ENCODE data around the gene LEKR1.
"Not testable (repeated sequence)": the region's sequence is repeated elsewhere in the genome, so short reads cannot be mapped to it uniquely, and the experiment has no call there.

Gene LEKR1

DNA sequence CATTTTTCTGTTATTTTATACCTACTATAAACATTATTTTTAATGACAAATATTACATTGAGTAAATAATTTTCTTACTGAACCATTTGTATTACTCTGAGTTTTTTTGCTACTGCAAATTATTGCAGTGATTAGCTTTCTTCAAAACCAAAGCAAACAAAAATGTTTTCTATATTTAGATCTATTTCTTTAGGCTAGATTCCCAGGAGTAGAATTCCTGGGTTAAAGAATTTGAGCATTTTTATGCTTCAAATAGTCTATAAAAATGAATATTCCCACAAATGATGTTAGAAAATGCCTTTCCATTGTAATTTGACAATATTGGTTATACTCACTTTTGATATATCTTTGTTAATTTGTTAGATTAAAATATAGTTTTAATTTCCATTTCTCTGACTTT, 76.8 kb downstream of the LEKR1 start:
- no peak for DNase-seq (ENCODE audit: low read depth in 2 of 2)

DNA sequence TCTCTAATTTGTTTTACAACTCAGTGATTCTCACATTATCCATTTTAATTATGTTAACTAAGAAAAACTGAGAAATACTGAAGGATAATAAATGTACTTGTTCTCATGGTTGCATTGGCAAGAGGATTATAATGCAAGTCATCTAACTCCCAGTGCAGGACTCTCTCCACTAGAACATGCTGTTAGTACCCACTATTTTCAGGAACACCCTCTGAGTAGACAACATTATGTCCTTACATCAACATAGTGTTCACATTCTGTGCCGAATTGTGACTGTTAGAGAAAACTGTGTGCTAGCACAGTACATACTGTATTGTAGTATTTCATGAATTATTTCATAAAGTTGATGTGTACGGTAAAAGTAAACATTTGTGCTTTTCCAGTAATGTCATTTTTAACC, 80.1 kb downstream of the LEKR1 start:
- no peak for DNase-seq (ENCODE audit: low read depth in 2 of 2)

DNA sequence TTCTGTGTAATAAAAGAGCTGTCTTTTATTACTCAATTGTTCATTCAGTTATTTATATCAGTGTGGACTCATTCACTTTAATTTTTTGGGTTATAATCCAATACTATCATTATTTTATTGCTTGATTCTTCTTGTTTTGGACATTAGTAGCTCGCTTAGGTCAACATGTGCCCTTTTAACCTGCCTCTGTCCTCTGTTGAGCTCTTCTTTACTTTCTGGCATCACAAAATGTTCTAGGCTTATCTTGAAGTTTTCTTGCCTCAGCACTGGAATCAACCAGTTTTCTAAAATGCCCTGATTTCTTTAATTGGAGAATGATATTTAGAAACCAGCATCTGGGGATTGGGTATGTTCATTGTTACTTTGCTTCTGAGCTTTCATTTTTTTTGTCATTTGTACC, 82.2 kb downstream of the LEKR1 start:
- no peak for DNase-seq (ENCODE audit: low read depth in 2 of 2)

DNA sequence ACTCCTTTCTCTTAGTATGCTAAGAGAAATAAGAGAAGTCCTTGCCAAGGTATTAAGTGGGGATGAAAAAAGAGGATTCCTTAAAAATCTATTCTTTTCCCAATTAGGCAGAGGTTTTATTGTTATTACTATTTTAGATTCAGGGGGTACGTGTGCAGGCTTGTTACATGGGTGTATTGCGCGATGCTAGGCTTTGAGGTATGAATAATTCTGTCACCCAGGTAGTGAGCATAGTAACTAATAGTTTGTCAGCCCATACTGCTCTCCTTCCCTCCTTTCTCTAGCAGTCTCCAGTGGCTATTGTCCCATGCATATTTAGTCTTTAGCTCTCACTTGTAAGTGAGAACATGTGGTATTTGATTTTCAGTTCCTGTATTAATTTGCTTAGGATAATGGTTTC, 83.9 kb downstream of the LEKR1 start:
- no peak for DNase-seq (ENCODE audit: low read depth in 2 of 2)

DNA sequence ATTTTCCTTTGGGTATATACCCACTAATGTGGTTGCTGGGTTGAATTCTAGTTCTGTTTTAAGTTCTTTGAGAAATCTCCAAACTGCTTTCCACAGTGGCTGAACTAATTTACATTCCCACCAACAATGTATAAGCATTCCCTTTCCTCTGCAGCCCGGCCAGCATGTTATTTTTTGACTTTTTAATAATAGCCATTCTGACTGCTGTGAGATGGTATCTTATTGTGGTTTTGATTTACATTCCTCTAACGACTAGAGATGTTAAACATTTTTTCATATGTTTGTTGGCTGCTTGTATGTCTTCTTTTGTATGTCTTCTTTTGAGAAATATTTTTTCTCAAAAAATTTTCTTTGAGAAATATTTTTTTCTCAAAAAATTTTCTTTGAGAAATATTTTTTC, 84.7 kb downstream of the LEKR1 start:
- DNase-seq (ENCODE audit: low read depth in 2 of 2): not testable (repeated sequence)

DNA sequence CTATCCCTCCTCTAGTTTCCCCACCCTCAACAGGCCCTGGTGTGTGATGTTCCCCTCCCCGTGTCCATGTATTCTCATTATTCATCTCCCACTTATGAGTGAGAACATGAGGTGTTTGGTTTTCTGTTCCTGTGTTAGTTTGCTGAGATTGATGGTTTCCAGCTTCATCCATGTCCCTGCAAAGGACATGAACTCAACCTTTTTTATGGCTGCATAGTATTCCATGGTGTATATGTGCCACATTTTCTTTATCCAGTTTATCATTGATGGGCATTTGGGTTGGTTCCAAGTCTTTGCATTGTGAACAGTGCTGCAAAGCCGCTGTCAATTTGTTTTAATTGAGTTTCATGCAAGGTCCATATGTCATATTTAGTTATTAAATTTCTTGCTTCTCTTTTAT, 88.1 kb downstream of the LEKR1 start:
- DNase-seq (ENCODE audit: low read depth in 2 of 2): not testable (repeated sequence)

DNA sequence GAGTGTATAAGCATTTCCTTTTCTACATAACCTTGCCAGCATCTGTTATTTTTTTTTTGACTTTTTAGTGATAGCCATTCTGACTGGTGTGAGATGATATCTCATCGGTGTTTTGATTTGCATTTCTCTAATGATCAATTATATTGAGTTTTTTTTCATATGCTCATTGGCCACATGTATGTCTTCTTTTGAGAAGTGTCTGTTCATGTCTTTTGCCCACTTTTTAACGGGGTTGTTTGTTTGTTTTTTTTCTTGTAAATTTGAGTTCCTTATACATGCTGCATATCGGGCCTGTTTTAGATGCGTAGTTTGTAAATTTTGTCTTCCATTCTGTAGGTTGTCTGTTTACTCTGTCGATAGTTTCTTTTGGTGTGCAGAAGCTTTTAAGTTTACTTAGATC, 89.2 kb downstream of the LEKR1 start:
- no peak for DNase-seq (ENCODE audit: low read depth in 2 of 2)

DNA sequence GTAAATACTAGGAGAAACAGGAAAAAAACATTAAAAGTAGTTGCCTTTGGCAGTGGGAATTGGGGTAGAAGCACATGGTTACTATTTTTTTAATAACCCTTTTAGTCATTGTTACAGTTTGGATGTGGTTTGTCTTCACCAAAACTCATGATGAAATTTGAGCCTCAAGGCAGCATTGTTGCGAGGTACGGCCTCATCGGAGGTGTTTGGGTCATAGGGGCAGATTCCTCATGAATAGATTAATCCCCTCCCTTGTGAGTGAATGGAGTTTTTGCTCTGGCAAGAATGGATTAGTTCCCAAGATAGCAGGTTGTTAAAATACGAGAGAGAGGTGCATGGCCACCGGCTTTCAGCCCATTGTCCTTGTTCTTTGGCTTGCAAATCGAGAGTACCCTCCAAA, 92.6 kb downstream of the LEKR1 start:
- DNase-seq (ENCODE audit: low read depth in 2 of 2): no peak

DNA sequence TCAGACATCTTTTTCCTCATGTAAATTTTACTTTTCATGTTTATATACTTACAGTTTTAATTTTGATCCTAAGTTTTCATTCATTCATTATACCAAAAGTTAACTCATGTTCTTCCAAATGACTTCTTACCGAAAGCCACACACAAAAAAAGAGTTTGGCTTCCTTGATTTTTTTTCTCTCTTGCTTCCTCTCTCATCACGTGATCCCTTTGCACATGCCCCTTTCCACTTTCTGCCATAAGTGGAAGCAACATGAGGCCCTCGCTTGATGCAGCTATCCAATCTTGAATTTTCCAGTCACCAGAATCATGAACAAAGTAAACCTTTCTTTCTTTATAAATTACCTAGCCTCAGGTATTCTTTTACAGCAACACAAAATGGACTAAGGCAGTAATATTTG, 93.7 kb downstream of the LEKR1 start:
- DNase-seq (ENCODE audit: low read depth in 2 of 2): no peak

DNA sequence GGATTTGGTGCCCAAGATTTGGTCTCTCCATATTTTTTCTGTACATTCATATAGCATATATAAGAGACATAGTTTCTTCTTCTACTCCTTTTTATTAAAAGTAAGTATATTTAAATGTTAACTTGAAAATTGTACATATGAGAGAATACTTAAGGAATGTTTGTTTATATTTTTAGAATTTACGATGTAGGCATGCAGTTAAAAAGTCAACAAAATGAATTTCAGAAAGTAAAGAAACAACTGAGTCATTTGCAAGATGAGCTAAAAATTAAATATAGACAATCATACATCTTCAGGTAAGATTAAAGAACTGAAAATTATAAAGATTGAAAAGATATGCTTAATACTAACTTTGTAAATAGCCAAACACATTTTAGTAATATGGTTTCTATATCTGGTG, 94.2 kb downstream of the LEKR1 start:
- no peak for DNase-seq (ENCODE audit: low read depth in 2 of 2)

DNA sequence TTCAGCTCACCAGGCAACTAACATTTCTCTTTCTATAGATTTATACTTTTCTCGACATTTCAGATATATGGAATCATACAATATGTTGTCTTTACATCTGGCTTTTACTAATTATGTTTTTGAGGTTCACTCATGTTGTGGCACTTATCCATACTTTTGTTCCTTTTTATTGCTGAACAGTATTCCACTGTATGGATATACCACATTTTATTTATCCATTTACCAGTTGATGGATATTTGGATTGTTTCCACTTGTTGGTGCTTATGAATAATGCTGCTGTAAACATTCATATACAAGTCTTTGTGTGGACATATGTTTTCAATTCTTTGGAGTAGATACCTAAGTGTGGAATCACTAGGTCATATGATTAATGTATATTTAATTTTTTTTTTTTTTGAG, 97.2 kb downstream of the LEKR1 start:
- DNase-seq (ENCODE audit: low read depth in 2 of 2): no peak

DNA sequence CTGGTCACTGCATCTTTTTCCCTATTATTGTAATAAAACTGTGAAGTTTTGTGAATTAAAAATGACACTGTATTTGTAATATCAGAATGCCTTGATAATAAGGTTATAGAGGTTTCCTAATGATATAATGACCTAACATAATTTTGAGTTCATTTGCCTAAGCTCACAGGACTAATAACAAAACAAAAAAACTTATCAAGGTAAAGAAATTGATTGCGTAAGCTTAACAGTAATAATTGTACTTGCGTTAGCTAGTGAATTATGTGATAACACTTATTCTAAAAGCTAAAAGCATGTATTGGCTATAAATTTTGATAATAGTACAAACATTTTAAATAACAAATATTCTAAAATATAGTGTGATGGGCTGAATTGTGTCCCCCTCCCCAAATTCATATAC, 112.6 kb downstream of the LEKR1 start:
- DNase-seq (ENCODE audit: low read depth in 2 of 2): no peak

DNA sequence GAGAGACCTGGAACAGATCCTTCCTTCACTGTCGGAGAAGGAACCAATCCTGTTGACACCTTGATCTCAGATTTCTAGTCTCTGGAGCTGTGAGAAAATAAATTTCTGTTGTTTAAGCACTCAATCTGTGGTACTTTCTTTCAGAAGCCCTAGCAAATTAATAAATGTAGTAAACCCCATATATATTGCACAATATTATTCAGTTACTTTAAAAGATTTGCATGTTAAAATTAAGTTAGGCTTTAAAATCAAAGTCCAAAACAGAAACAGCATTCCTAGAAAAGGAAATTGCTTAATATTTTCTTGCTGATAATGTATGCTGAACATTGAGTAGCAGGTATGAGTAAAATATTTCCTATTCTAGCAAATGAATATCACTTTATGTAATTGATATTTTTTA, 113.2 kb downstream of the LEKR1 start:
- no peak for DNase-seq (ENCODE audit: low read depth in 2 of 2)

DNA sequence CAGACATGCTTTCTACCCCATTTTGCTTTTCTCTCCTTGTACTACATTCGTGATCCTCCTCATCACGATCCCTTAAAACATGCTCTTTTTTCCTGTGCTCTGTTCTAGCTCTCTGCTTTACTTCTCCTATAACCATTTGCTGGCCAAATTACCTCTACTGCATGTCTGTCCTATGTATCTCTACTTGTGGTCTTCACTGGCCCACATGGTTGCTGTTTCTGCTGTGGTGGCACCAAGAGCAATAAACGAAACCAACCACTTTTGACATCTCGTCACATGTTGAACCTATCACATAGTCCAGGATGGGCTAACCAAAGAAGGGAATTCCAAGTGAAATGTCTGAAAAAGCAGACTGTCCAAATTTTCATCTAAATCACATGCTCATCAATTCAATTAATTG, 115.2 kb downstream of the LEKR1 start:
- DNase-seq (ENCODE audit: low read depth in 2 of 2): no peak

DNA sequence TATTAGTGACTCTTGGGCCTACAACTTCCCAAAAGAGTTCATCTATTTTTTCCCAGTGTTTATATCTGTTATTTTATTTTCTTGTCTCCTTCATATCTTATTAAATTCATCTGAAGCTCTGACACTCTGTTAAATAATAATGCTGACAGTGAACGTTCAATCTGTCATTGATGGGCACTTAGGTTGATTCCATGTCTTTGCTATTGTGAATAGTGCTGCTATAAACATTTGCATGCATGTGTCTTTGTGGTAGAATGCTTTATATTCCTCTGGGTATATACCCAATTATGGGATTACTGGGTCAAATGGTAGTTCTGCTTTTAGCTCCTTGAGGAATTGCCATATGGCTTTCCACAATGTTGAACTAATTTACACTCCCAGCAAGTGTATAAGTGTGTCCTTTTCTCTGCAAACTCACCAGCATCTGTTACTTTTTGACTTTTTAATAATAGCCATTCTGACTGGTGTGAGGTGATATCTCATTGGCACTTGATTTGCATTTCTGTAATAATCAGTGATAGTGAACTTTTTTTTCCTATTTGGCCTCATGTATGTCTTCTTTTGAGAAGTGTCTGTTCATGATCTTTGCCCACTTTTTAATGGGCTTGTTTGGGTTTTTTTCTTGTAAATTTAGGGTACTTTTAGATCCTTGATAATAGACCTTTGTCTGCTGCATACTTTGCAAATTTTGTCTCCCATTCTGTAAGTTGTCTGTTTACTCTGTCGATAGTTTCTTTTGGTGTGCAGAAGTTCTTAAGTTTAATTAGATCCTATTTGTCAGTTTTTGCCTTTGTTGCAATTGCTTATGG, 122.5 kb downstream of the LEKR1 start:
- no peak for DNase-seq (ENCODE audit: low read depth in 2 of 2)

DNA sequence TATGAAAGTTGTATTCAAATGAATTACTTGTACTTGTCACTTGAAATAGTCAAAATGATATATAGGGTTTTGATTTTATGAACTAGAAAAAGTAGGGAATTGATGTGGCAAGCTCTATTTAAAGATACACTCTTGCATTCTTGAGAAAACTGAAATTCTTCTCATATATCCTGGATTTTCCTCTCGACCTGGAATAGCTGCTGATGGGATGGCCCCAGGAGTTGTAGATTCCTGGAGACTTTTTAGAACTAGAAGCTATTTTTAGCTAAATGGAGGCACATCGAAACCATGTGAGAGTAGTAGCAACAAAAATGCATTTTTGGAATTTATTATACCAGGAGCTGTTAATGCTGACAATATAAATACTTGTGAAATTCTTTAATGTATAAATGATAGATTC, 125.9 kb downstream of the LEKR1 start:
- no peak for DNase-seq (ENCODE audit: low read depth in 2 of 2)

DNA sequence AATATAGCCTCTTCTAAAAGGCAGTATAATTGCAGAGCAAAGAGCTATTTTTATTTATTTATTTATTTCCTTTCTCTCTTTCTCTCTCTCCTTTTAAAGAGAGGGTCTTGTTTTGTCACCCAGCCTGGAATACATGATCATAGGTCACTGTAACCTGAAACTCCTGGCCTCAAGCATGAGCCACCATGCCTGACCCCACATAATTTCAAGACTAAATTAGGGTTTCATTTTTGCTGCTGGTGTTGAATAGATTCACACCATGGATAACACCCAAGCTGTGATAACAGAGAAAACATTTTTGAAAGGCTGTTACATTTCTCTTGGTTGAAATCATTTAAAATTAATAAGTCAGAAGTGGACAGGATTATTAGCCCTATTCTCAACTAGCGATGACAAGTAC, 131.6 kb downstream of the LEKR1 start:
- DNase-seq (ENCODE audit: low read depth in 2 of 2): no peak

DNA sequence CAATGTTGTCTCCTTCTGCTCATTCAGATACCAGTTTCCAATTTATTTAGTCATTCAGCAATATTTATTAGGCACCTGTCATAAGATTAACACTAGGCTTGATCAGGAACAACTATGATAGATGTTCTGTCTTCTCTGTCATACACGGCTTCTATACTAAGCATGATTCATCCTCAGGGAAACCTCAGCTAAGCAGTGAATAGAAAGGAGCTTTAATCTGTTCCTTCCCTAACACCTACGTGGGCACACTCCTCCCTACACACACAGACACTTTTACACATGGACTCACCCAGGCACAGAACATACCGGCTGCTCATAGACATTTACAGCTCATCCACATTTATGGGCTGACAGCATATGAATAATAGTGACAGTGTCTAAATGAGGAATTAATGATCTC, 136.9 kb downstream of the LEKR1 start:
- DNase-seq (ENCODE audit: low read depth in 2 of 2): no peak

DNA sequence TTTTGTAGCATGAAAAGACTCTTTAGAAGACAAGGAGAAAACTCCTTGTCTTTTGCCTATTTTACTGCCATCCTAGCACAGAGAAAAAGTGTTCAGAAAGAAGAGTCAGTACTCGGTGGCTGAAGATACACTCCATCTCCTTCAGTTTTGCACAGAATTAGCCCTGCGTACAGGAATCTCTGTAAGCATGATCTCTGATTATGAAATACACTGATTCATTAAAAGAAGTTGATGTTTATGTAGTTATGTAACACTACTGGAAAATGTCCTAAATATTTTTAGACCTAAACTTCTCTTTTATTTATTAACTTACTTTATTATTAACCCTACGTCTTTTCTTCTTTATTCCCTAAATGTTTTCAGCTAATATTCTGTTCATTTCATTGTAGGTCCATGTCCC, 138.4 kb downstream of the LEKR1 start:
- DNase-seq (ENCODE audit: low read depth in 2 of 2): no peak

DNA sequence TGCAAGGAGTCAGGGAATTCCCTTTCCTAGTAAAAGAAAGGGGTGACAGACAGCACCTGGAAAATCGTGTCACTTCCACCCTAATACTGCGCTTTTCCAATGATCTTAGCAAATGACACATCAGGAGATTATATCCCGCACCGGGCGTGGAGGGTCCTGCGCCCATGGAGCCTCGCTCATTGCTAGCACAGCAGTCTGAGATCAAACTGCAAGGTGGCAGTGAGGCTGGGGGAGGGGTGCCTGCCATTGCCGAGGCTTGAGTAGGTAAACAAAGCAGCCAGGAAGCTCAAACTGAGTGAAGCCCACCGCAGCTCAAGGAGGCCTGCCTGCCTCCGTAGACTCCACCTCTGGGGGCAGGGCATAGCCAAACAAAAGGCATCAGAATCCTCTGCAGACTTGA, 140.2 kb downstream of the LEKR1 start:
- not testable (repeated sequence) for DNase-seq (ENCODE audit: low read depth in 2 of 2)

DNA sequence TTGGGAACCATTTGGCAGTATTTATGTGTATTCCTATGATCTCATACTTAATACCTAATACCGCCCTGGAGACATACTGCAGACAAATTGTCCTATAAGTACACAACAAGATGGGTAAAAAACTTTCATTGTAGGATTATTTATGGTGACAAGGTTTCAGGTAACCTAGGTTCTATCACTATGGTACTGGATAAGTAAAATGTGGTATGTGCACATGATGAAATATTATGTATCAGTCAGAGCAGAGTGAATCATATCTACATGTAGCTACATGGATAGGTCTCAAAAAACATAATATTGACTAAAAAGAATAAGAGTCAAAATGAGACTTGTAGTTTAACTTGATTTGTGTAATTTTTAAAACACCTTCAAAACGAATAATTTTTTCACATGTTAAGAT, 147.8 kb downstream of the LEKR1 start:
- no peak for DNase-seq (ENCODE audit: low read depth in 2 of 2)

DNA sequence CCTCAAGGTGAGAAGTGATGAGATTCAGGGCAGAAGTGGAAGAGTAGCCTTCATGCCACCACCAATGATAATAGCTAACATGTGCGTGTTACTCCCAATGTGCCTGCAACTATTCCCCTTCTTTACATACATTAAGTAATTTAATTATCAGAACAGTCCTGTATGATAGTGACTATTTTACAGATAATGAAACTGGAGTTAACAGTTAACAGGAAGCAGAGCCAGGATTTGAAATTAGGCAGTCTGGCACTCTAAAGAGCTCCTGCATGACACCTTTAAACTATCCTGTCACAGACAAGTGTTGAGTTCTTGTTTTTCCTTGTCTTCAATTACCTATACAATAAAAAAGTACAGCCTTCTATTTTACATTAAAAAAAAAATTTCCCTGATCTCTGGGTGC, 148.8 kb downstream of the LEKR1 start:
- DNase-seq (ENCODE audit: low read depth in 2 of 2): no peak

DNA sequence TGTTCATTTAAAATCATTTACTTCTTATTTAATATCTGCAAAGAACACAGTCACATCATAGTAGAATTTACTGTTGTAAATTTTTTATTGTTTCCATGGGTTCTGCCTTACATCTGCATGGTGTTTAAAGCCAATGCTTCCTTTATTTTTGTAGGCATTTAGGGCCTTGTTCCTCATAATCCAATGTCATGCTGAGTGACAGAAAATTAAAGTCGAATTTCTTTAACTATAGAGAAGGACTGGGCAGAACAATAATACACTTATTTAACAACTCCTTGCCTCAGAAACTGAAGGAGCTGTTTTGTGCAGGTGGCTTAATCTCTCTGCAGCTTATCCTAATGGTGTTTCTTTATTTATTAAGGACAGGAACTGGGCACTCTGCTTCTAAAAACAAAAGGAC, 149.6 kb downstream of the LEKR1 start:
- no peak for DNase-seq (ENCODE audit: low read depth in 2 of 2)

DNA sequence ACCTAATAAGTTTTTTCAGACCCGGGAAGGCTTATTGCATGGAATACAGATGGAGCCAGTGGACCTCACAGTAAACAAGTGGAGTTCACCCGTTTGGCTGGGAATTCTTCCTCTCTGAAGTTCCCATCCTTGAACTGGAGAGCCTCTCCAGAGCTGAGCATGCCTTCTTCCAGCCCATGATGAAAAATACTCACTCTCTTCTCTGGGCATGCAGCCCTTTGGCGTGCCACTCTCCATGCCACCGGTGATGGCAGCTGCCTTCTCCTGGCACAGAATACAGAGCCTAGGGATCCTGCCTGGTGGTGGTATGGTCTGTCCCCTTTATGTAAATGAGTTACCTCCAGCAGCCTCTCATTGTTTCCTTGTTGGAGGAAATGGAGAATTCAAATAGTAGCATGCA, 150.8 kb downstream of the LEKR1 start:
- no peak for DNase-seq (ENCODE audit: low read depth in 2 of 2)

Measured in stimulated activated CD4-positive, alpha-beta T cell treated with anti-CD3 and anti-CD28 coated beads, Interleukin-1b, Interleukin-23, amount 100 ng/mL, for 1 hour (primary cell).